HG03025 (cell line): ENCODE results near the gene XPO4.

Source experiments
- ATAC-seq: cut with Tn5 transposase; IDR thresholded peaks from one replicate; pipeline ENCODE4 v1.9.1; 2021; ENCODE audit warnings: mild to moderate bottlenecking, moderate library complexity; ENCODE audit not compliant: unreplicated experiment, low FRiP score

XPO4 gene

DNA sequence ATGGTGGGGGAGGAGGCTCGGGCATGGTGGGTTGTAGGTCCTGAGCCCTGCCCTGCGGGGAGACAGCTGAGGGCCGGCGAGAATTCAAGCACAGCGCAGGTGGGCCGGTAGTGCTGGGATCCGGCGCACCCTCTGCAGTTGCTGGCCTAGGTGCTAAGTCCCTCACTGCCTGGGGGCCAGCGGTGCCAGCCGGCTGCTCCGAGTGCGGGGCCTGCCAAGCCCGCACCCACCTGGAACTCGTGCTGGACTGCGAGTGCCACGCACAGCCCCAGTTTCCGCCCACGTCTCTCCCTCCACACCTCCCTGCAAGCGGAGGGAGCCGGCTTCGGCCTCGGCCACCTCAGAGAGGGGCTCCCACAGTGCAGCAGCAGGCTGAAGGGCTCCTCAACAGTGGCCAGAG is 162.5 kb downstream of the XPO4 start:
- no peak for ATAC-seq

DNA sequence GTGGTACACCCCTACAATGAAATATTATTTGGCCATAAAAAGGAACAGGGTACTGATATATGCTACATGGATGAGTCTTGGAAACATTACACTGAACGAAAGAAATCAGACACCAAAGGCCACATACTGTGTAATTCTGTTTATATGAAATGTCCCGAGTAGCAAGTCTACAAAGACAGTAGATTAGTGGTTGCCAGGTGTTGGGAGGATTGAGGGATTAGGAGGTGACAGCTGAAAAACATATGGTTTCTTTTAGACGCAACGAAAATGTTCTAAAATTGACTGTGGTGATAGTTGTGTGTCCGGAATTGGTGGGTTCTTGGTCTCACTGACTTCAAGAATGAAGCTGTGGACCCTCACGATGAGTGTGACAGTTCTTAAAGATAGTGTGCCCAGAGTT is 163.9 kb downstream of the XPO4 start:
- ATAC-seq: no peak

DNA sequence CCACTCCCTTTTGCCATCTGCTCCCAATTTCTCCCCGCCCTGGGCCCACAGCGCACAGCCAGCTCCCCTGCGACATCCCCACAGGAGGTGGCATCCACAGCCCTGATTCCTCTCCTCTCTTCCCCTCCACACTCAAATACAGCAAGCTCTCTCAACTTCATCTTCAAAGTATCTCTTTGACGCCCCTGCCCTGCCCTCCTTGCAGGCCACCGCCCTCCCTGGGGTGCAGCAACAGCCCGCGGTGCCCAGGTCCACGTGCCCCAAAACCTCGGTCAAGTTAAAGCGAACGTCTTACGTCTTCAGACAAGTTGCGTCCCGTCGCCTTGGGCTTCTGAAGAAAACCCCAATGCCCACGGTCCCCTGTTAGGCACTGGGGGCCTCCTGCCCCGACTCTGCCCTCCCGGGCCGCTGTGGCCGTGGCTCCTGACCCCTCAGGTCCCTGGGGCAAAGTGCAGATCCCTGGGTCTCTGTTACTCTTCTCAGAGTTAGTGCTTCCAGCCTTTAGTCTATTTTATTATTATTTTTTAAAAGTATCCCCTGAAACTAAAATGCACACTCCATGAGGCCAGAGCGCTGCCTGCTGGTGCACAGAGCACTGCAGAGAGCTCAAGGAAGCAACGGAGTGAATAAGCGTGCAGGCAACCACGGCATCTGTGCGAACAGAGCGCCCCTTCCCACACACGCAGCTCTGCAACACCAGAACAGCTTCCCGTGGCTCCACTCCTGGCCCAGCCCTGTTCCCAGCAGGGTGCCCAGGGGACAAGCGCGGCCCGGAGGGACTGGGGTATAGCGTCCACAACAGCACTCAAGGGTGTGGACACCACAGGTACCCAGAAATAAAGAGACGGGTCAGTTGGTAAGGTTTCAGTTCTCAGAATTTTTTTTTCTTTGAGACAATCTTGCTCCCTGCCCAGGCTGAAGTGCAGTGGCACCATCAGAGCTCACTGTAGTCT is 172.6 kb downstream of the XPO4 start:
- no peak for ATAC-seq

DNA sequence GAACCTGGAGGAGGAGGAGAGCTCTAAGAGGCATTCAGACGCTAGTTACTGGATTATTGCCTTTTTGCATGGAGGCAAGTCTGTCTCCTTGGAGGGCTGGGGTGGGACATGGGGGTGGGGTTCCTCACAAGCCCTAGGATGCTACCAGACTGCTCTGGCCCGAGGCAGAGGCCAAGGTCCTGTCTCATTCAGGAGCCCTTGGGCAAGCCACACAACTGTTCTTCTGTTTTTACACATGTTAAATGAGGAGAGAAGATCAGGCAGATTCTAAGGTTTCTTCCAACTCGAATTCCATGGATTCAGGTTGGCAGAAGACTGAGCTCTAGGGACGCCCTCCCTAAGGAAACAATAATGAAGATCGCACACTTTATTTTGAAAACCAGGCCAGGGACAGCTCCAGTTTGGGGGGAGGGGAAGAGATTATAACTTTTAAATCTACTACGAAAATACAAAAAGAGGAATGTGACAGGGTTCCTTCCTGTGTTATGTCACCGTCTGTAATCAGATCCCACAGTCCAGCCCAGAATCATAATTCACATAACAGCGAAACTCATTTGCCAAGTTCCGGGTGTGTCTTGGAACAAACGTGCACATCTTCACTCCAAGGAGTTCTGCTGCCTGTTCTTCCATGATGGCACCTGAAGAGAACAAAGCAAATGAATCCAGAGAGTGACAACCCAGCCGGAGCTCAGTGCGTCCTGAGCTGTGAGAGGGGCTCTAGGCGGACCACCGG is 173.8 kb downstream of the XPO4 start:
- ATAC-seq: no peak

DNA sequence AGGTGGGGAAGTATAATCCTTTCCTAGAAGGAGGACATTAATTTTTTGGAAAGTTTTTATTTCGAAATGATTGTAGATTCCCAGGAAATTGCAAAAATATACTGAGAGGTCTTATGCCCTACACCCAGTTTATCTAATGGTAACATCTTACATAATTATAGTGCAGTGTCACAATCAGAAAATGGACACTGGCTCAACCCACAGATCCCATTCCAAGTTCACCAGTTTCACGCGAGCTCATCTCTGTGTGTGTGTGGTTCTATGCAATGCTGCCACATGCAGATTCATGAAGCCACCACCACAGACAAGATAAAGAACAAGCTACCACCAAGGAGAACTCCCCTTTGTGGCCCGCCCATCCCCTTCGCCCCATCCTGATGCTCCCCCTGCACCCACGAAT is 174.7 kb downstream of the XPO4 start:
- no peak for ATAC-seq
